T-helper 1 cell (primary cell): ENCODE results near the gene FOXK2.

ENCODE experiments used
- DNase-seq, 5 donors: peaks; one replicate each; pipeline ENCODE4 v3.0.0-alpha.2; 2012 to 2020

The FOXK2 gene

GRCh38 chr17:82611140-82612058 is 91.9 kb downstream of the FOXK2 start:
- DNase-seq, result no peak

GRCh38 chr17:82613283-82614094 is 94.0 kb downstream of the FOXK2 start:
- no peak for DNase-seq

- DNase-seq, result no peak
These were observed 94.6 kb downstream of the FOXK2 start for GRCh38 chr17:82614095-82614631.

GRCh38 chr17:82615084-82616020 is 95.8 kb downstream of the FOXK2 start:
- DNase-seq, result no peak

- no peak for DNase-seq
These were observed 96.6 kb downstream of the FOXK2 start for GRCh38 chr17:82616021-82616711.

- no peak for DNase-seq
These were observed 99.7 kb downstream of the FOXK2 start for GRCh38 chr17:82619211-82619610.

GRCh38 chr17:82619641-82620040 is 100.1 kb downstream of the FOXK2 start:
- DNase-seq, result no peak

- DNase-seq, result no peak
These were observed 104.2 kb downstream of the FOXK2 start for GRCh38 chr17:82623707-82624106.

GRCh38 chr17:82627405-82627804 is 107.9 kb downstream of the FOXK2 start:
- no peak for DNase-seq

- no peak for DNase-seq
These were observed 110.2 kb downstream of the FOXK2 start for GRCh38 chr17:82629748-82630147.

- no peak for DNase-seq
These were observed 110.7 kb downstream of the FOXK2 start for GRCh38 chr17:82630212-82630611.

- DNase-seq, result no peak
These were observed 112.0 kb downstream of the FOXK2 start for GRCh38 chr17:82631544-82631943.

GRCh38 chr17:82632451-82632850 is 112.9 kb downstream of the FOXK2 start:
- DNase-seq, result no peak

GRCh38 chr17:82633343-82633742 is 113.8 kb downstream of the FOXK2 start:
- no peak for DNase-seq

GRCh38 chr17:82636626-82637598 is 117.4 kb downstream of the FOXK2 start:
- DNase-seq, result no peak

GRCh38 chr17:82638183-82638773 is 118.7 kb downstream of the FOXK2 start:
- no peak for DNase-seq

- DNase-seq, result no peak
These were observed 120.1 kb downstream of the FOXK2 start for GRCh38 chr17:82639628-82640027.

- DNase-seq, result no peak
These were observed 120.5 kb downstream of the FOXK2 start for GRCh38 chr17:82640036-82640435.

GRCh38 chr17:82642022-82642421 is 122.5 kb downstream of the FOXK2 start:
- no peak for DNase-seq

GRCh38 chr17:82644148-82644547 is 124.6 kb downstream of the FOXK2 start:
- no peak for DNase-seq
